22Rv1 (cell line): Measurements from ENCODE around the gene CNOT4.
"Not testable (repeated sequence)": the region's sequence is repeated elsewhere in the genome, so short reads cannot be mapped to it uniquely, and the experiment has no call there.

Source experiments
- H3K27ac ChIP-seq: fragments of 450-650 bp; 2 replicates; pipeline ENCODE4 v1.5.1; 2017
- CTCF ChIP-seq: fragments of 450-650 bp; IDR thresholded peaks from 2 replicates; pipeline ENCODE4 v1.5.1; 2017; ENCODE audit warnings: mild to moderate bottlenecking
- ZFX ChIP-seq: fragments of 450-650 bp; IDR thresholded peaks from 2 replicates; pipeline ENCODE4 v1.6.1; 2017; ENCODE audit warnings: antibody characterized with exemption, borderline replicate concordance

Gene CNOT4

GRCh38 chr7:135459076-135459475, 50.8 kb downstream of the CNOT4 start:
- no peak for TF ChIP-seq CTCF
- no peak for TF ChIP-seq ZFX
- no peak overlapping the region for H3K27ac ChIP-seq

GRCh38 chr7:135454060-135454459, 55.8 kb downstream of the CNOT4 start:
- no peak overlapping the region for H3K27ac ChIP-seq
- TF ChIP-seq ZFX (no peak), CTCF (no peak)

GRCh38 chr7:135449436-135449835, 60.5 kb downstream of the CNOT4 start:
- H3K27ac ChIP-seq: no peak overlapping the region
- TF ChIP-seq CTCF (no peak), ZFX (no peak)

- no peak for TF ChIP-seq ZFX
- no peak for TF ChIP-seq CTCF
- H3K27ac ChIP-seq: no peak overlapping the region
Observed at GRCh38 chr7:135448753-135449152, 61.1 kb downstream of the CNOT4 start.

GRCh38 chr7:135447748-135448147, 62.2 kb downstream of the CNOT4 start:
- TF ChIP-seq CTCF (no peak), ZFX (no peak)
- H3K27ac ChIP-seq: no peak overlapping the region

- H3K27ac ChIP-seq: no peak overlapping the region
- TF ChIP-seq ZFX (no peak), CTCF (no peak)
Observed at GRCh38 chr7:135445690-135446089, 64.2 kb downstream of the CNOT4 start.

GRCh38 chr7:135445266-135445665, 64.6 kb downstream of the CNOT4 start:
- H3K27ac ChIP-seq: not testable (repeated sequence)

GRCh38 chr7:135441791-135442190, 68.1 kb downstream of the CNOT4 start:
- no peak overlapping the region for H3K27ac ChIP-seq
- TF ChIP-seq CTCF (no peak), ZFX (no peak)
